ENCODE data around the gene MARCHF9. TPM values are rescaled to one million over a fixed set of nuclear protein-coding genes. Genes with fewer than 3 reads are reported as not detected.
"Not testable (repeated sequence)": the region's sequence is repeated elsewhere in the genome, so short reads cannot be mapped to it uniquely, and the experiment has no call there.

Gene MARCHF9
- total RNA-seq: 13.8 TPM
- long read RNA-seq, transcript MARCH9-201 (4 exons, 2,982 nt): major isoform, 7 of 10 reads
- long read RNA-seq, partial matches to known transcripts: 0 of 10 reads
- long read RNA-seq, other reads (novel, unspliced or antisense): 1 of 10 reads

GRCh38 chr12:57754411-57755193, at the start of gene MARCHF9:
MARCHF9 (plus strand) TSS chr12:57755103; CDS start chr12:57755529, 426 bp downstream.
- H3K27ac ChIP-seq (replicated peaks): peak within 1 kb of the TSS; percentile 71
- H3K4me1 ChIP-seq: peaks cover 53% of the 10 kb centered on the region
- DNase-seq: peak; percentile 59
- intact Hi-C loops (cut with micrococcal nuclease): no loop called here
- no peaks in the 10 kb centered on the region for H3K9me3 ChIP-seq (replicated peaks)
- H3K27me3 ChIP-seq (ENCODE audit: low read depth): no peaks in the 10 kb centered on the region
- peaks cover 34% of the 10 kb centered on the region for H3K36me3 ChIP-seq
- no peak for TF ChIP-seq CTCF (IDR thresholded peaks at IDR 0.05; ENCODE audit: borderline replicate concordance)
- H3K4me3 ChIP-seq: peak within 1 kb of the TSS; percentile 82

- H3K36me3 ChIP-seq: peaks cover 64% of the 10 kb centered on the region
- no peaks in the 10 kb centered on the region for H3K4me1 ChIP-seq
- no peaks in the 10 kb centered on the region for H3K27me3 ChIP-seq (ENCODE audit: low read depth)
- TF ChIP-seq CTCF (IDR thresholded peaks at IDR 0.05; ENCODE audit: borderline replicate concordance): no peak
- no peak overlapping the region for H3K27ac ChIP-seq (replicated peaks)
- H3K4me3 ChIP-seq: no peak overlapping the region
- intact Hi-C loops (cut with micrococcal nuclease): no loop called here
- no peak for DNase-seq
- peaks cover 9% of the 10 kb centered on the region for H3K9me3 ChIP-seq (replicated peaks)
Measured at GRCh38 chr12:57707250-57707649, 47.7 kb upstream of the MARCHF9 start.

GRCh38 chr12:57708296-57708695, 46.6 kb upstream of the MARCHF9 start:
- peaks cover 60% of the 10 kb centered on the region for H3K36me3 ChIP-seq
- H3K4me3 ChIP-seq: no peak overlapping the region
- H3K9me3 ChIP-seq (replicated peaks): peaks cover 9% of the 10 kb centered on the region
- intact Hi-C loops (cut with micrococcal nuclease): no loop called here
- H3K27ac ChIP-seq (replicated peaks): no peak overlapping the region
- H3K4me1 ChIP-seq: no peaks in the 10 kb centered on the region
- H3K27me3 ChIP-seq (ENCODE audit: low read depth): no peaks in the 10 kb centered on the region
- TF ChIP-seq CTCF (IDR thresholded peaks at IDR 0.05; ENCODE audit: borderline replicate concordance): no peak
- DNase-seq: no peak

GRCh38 chr12:57712701-57713100, 42.2 kb upstream of the MARCHF9 start:
- no peak for TF ChIP-seq CTCF (IDR thresholded peaks at IDR 0.05; ENCODE audit: borderline replicate concordance)
- Histone ChIP-seq H3K9me3 (replicated peaks) (no peaks in the 10 kb centered on the region), H3K27ac (replicated peaks) (no peak overlapping the region), H3K4me1 (no peaks in the 10 kb centered on the region), H3K36me3 (peaks cover 48% of the 10 kb centered on the region), H3K27me3 (ENCODE audit: low read depth) (no peaks in the 10 kb centered on the region), H3K4me3 (no peak overlapping the region)
- DNase-seq: no peak
- intact Hi-C loops (cut with micrococcal nuclease): no loop called here

GRCh38 chr12:57713209-57713608, 41.7 kb upstream of the MARCHF9 start:
- no peak for TF ChIP-seq CTCF (IDR thresholded peaks at IDR 0.05; ENCODE audit: borderline replicate concordance)

GRCh38 chr12:57715036-57715748, 39.7 kb upstream of the MARCHF9 start:
- intact Hi-C loops (cut with micrococcal nuclease); H3K4me1 ChIP-seq; H3K27me3 ChIP-seq (ENCODE audit: low read depth); H3K4me3 ChIP-seq; DNase-seq; H3K9me3 ChIP-seq (replicated peaks); H3K27ac ChIP-seq (replicated peaks): not testable (repeated sequence)
- H3K36me3 ChIP-seq: peaks cover 67% of the 10 kb centered on the region

More at GRCh38 chr12:57713209-57713608, 41.7 kb upstream of the MARCHF9 start:
- H3K27ac ChIP-seq (replicated peaks): no peak overlapping the region
- intact Hi-C loops (cut with micrococcal nuclease): no loop called here
- no peaks in the 10 kb centered on the region for H3K9me3 ChIP-seq (replicated peaks)
- no peak overlapping the region for H3K4me3 ChIP-seq
- peaks cover 49% of the 10 kb centered on the region for H3K36me3 ChIP-seq
- no peaks in the 10 kb centered on the region for H3K27me3 ChIP-seq (ENCODE audit: low read depth)
- H3K4me1 ChIP-seq: no peaks in the 10 kb centered on the region
- DNase-seq: no peak
